ENCODE data around the gene CAVIN2.

Gene CAVIN2

GRCh38 chr2:191864628-191865374 lies 17.9 kb upstream of the CAVIN2 start:
- Histone ChIP-seq H3K27ac (ENCODE audit: extremely low read depth, low read depth, low read length) (no peak overlapping the region), H3K36me3 (ENCODE audit: control insufficient read depth in 2 of 2, insufficient read depth in 1 of 2, low read length in 2 of 2) (no peaks in the 10 kb centered on the region), H3K4me3 (ENCODE audit: low read depth, low read length) (no peak overlapping the region), H3K9me3 (ENCODE audit: control insufficient read depth, insufficient read depth, low read depth, low read length) (no peaks in the 10 kb centered on the region), H3K4me1 (ENCODE audit: control insufficient read depth, insufficient read depth, low read length) (no peaks in the 10 kb centered on the region)
- CTCF ChIA-PET = interaction anchor here (0.5 to 1.7 kb wide), 2 partner anchors 52 to 297 kb away, joined by 4 to 5 read pairs; no protein-coding TSS in a partner anchor
- TF ChIP-seq ZNF19 (tag by site-specific recombination; IDR thresholded peaks at IDR 0.05; ENCODE audit: low read depth) = no peak
- peak; percentile 74 for TF ChIP-seq SETDB1 (IDR thresholded peaks at IDR 0.05; ENCODE audit: insufficient read length, low read length)
- 0 out of 2 replicates have a peak, but pooled peaks have one; percentile 41 for TF ChIP-seq TRIM28 (IDR thresholded peaks at IDR 0.05; ENCODE audit: borderline replicate concordance, low read length)
- POLR2A ChIA-PET = no interaction called here

GRCh38 chr2:191863988-191864387 lies 17.1 kb upstream of the CAVIN2 start:
- TF ChIP-seq ZNF324 (tag by site-specific recombination; IDR thresholded peaks at IDR 0.05) (no peak), ZNF19 (tag by site-specific recombination; IDR thresholded peaks at IDR 0.05; ENCODE audit: low read depth) (no peak), ZNF677 (tag by site-specific recombination; IDR thresholded peaks at IDR 0.05) (no peak), ZNF416 (tag by site-specific recombination; IDR thresholded peaks at IDR 0.05) (no peak), ZNF623 (tag by site-specific recombination; IDR thresholded peaks at IDR 0.05) (no peak)
- H3K27ac ChIP-seq (ENCODE audit: extremely low read depth, low read depth, low read length) = no peak overlapping the region
- ChIA-PET POLR2A (no interaction called here), CTCF (no interaction called here)
- H3K36me3 ChIP-seq (ENCODE audit: control insufficient read depth in 2 of 2, insufficient read depth in 1 of 2, low read length in 2 of 2) = no peaks in the 10 kb centered on the region
- H3K4me3 ChIP-seq (ENCODE audit: low read depth, low read length) = no peak overlapping the region
- no peaks in the 10 kb centered on the region for H3K4me1 ChIP-seq (ENCODE audit: control insufficient read depth, insufficient read depth, low read length)
- H3K9me3 ChIP-seq (ENCODE audit: control insufficient read depth, insufficient read depth, low read depth, low read length) = no peaks in the 10 kb centered on the region

DNA sequence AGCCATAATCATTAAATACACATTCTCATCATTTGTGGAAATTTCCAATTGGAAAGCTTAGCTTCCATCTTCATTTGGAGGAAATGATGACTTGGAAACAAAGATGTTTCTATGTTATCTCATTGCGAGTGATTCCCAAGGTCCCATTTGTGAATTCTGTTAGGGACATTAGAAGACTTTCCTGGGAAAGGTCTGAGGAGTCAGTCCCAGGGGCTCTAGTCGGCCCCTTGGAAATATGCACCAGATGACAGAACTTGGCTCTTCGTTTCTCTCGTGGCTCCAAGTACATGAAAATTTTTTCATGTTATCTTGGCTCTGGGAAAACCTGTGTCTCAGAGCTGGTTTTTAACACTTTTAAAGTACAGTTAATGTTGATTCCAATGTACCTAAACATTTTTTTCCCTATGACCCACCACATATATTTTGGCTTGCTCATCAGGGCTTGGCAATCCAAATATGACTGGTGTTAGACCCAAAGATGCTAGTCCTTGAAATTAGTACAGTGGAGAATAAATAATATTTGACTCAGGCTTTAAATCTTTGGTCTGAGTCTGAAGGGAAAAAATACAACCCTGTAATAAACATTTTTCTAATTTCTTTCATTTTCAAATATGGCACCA lies 15.4 kb upstream of the CAVIN2 start:
- H3K27ac ChIP-seq (ENCODE audit: extremely low read depth, low read depth, low read length) = no peak overlapping the region
- no peaks in the 10 kb centered on the region for H3K4me1 ChIP-seq (ENCODE audit: control insufficient read depth, insufficient read depth, low read length)
- no peaks in the 10 kb centered on the region for H3K36me3 ChIP-seq (ENCODE audit: control insufficient read depth in 2 of 2, insufficient read depth in 1 of 2, low read length in 2 of 2)
- ChIA-PET CTCF (interaction anchor here (0.7 to 1.4 kb wide), 3 partner anchors 8 to 421 kb away, joined by 3 to 13 read pairs (median 4); no protein-coding TSS in a partner anchor), POLR2A (no interaction called here)
- no peaks in the 10 kb centered on the region for H3K9me3 ChIP-seq (ENCODE audit: control insufficient read depth, insufficient read depth, low read depth, low read length)
- no peak overlapping the region for H3K4me3 ChIP-seq (ENCODE audit: low read depth, low read length)
- TF ChIP-seq ZBTB21 (tag by site-specific recombination; IDR thresholded peaks at IDR 0.05) (no peak), HIC1 (tag by site-specific recombination; IDR thresholded peaks at IDR 0.05) (no peak), ZNF214 (tag by site-specific recombination; IDR thresholded peaks at IDR 0.05; ENCODE audit: borderline replicate concordance) (no peak), ZNF112 (tag by site-specific recombination; IDR thresholded peaks at IDR 0.05) (no peak), ZNF521 (tag by site-specific recombination; IDR thresholded peaks at IDR 0.05) (no peak), ZNF514 (tag by site-specific recombination; IDR thresholded peaks at IDR 0.05) (no peak), PRDM1 (tag by site-specific recombination; IDR thresholded peaks at IDR 0.05) (no peak), RBAK (tag by site-specific recombination; IDR thresholded peaks at IDR 0.05) (no peak), GLI2 (tag by site-specific recombination; IDR thresholded peaks at IDR 0.05; ENCODE audit: borderline replicate concordance, low read depth) (no peak), ZNF423 (tag by site-specific recombination; IDR thresholded peaks at IDR 0.05) (no peak)
- TF ChIP-seq, protein P1, sequence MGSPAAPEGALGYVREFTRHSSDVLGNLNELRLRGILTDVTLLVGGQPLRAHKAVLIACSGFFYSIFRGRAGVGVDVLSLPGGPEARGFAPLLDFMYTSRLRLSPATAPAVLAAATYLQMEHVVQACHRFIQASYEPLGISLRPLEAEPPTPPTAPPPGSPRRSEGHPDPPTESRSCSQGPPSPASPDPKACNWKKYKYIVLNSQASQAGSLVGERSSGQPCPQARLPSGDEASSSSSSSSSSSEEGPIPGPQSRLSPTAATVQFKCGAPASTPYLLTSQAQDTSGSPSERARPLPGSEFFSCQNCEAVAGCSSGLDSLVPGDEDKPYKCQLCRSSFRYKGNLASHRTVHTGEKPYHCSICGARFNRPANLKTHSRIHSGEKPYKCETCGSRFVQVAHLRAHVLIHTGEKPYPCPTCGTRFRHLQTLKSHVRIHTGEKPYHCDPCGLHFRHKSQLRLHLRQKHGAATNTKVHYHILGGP (tag by site-specific recombination; IDR thresholded peaks at IDR 0.05) = no peak

Data from HEK293 (cell line).